Measurements from ENCODE around the gene MOG. TPM values are rescaled to one million over a fixed set of nuclear protein-coding genes. Genes with fewer than 3 reads are reported as not detected.

Gene MOG
- total RNA-seq, 1 experiment from 2014 or later = not detected

DNA sequence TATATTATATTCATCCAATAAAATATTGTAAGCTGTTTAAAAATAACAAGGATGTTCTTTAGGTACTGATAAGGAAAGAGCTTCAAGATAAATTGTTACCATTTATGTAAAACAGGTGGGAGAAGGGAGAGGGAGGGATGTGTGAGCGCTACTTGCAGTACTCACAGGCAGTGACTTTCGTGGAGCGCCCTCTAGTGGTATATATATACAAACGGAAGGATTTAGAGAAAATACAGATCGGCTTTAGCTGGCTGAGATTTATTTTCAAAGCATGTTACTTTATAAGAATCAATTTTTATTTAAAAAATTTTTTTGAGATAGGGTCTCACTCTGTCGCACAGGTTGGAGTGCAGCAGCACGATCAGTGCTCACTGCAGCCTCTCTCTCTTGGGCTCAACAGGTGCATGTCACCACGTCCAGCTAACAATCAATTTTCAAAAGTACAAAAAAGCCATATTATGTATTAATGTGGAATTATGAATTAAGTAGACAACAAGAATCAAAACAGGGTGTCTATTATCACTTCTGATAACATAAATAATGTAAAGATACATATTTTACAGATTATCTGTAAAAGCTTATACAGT is 3.3 kb upstream of the MOG start:
- Histone ChIP-seq H3K9me3 (ENCODE audit: insufficient read depth, low read depth) (no peaks in the 10 kb centered on the region), H3K79me2 (ENCODE audit: low read depth) (no peaks in the 10 kb centered on the region), H3K9me2 (ENCODE audit: insufficient read depth) (no peaks in the 10 kb centered on the region), H3K27me3 (ENCODE audit: insufficient read depth, low read depth) (no peaks in the 10 kb centered on the region), H3K27ac (no peak overlapping the region), H4K20me1 (ENCODE audit: insufficient read depth) (no peaks in the 10 kb centered on the region), H3K4me1 (replicated peaks; ENCODE audit: insufficient read depth) (peaks cover 3% of the 10 kb centered on the region; the same call in 1 of the 2 replicates), H3K4me3 (no peak overlapping the region), H2AFZ (no peak overlapping the region), H3F3A (ENCODE audit: insufficient read depth, low read depth) (peaks cover 4% of the 10 kb centered on the region; the same call in 1 of the 2 replicates), H3K4me2 (no peak overlapping the region), H3K36me3 (ENCODE audit: low read depth) (no peaks in the 10 kb centered on the region)
- no TSS peak for BruUV-seq (replicated peaks)
- CTCF ChIA-PET = interaction anchor here (0.5 to 3.3 kb wide), 19 partner anchors 9 to 643 kb away, joined by 3 to 39 read pairs (median 4); partner anchors contain the start of gene GABBR1
- TF ChIP-seq, protein P1, sequence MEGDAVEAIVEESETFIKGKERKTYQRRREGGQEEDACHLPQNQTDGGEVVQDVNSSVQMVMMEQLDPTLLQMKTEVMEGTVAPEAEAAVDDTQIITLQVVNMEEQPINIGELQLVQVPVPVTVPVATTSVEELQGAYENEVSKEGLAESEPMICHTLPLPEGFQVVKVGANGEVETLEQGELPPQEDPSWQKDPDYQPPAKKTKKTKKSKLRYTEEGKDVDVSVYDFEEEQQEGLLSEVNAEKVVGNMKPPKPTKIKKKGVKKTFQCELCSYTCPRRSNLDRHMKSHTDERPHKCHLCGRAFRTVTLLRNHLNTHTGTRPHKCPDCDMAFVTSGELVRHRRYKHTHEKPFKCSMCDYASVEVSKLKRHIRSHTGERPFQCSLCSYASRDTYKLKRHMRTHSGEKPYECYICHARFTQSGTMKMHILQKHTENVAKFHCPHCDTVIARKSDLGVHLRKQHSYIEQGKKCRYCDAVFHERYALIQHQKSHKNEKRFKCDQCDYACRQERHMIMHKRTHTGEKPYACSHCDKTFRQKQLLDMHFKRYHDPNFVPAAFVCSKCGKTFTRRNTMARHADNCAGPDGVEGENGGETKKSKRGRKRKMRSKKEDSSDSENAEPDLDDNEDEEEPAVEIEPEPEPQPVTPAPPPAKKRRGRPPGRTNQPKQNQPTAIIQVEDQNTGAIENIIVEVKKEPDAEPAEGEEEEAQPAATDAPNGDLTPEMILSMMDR (conservative IDR thresholded peaks at IDR 0.05) = peak; percentile 87
- no peak for TF ChIP-seq EZH2 (IDR thresholded peaks at IDR 0.05; ENCODE audit: low read depth)
- DNase-seq = peak in 1 of 2 experiments; percentile 46
- intact Hi-C loops (cut with micrococcal nuclease; ENCODE audit: unreplicated experiment) = no loop called here
- POLR2A ChIA-PET (ENCODE audit: unreplicated experiment) = interaction anchor here (0.7 kb wide), 1 partner anchor 1756 kb away, joined by 5 read pairs; no protein-coding TSS in a partner anchor

DNA sequence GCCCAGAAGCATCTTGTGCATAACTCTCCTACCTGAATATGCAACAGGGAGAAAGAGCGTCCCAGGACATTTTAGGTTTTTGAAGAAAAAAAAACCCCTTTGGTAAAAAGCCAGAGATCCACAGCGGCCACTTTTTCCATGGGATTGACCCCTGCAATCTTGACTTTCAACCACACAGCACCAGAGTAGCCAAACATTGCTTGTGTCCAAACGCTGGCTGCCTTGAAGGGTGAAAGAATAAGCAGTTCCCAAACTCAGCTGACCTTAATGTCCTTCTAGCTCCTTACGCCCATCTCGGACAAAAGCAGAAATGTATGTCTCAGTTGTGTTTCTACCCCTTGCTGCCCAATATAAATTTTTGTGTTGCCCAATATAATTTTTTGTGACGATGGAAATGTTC is 1.2 kb upstream of the MOG start:
- Histone ChIP-seq H3F3A (ENCODE audit: insufficient read depth, low read depth) (peaks cover under 1% of the 10 kb centered on the region; the same call in 1 of the 2 replicates), H4K20me1 (ENCODE audit: insufficient read depth) (no peaks in the 10 kb centered on the region), H3K4me3 (no peak overlapping the region), H3K4me2 (no peak overlapping the region), H3K27ac (no peak overlapping the region), H3K4me1 (replicated peaks; ENCODE audit: insufficient read depth) (no peaks in the 10 kb centered on the region), H3K36me3 (ENCODE audit: low read depth) (no peaks in the 10 kb centered on the region), H3K9me3 (ENCODE audit: insufficient read depth, low read depth) (no peaks in the 10 kb centered on the region), H3K79me2 (ENCODE audit: low read depth) (no peaks in the 10 kb centered on the region), H3K27me3 (ENCODE audit: insufficient read depth, low read depth) (no peaks in the 10 kb centered on the region), H2AFZ (no peak overlapping the region), H3K9me2 (ENCODE audit: insufficient read depth) (no peaks in the 10 kb centered on the region)
- TF ChIP-seq, protein P1 (conservative IDR thresholded peaks at IDR 0.05) = no peak
- no peak for TF ChIP-seq EZH2 (IDR thresholded peaks at IDR 0.05; ENCODE audit: low read depth)
- CTCF ChIA-PET = no interaction called here
- intact Hi-C loops (cut with micrococcal nuclease; ENCODE audit: unreplicated experiment) = no loop called here
- POLR2A ChIA-PET (ENCODE audit: unreplicated experiment) = no interaction called here
- no peak for DNase-seq
- no TSS peak for BruUV-seq (replicated peaks)

DNA sequence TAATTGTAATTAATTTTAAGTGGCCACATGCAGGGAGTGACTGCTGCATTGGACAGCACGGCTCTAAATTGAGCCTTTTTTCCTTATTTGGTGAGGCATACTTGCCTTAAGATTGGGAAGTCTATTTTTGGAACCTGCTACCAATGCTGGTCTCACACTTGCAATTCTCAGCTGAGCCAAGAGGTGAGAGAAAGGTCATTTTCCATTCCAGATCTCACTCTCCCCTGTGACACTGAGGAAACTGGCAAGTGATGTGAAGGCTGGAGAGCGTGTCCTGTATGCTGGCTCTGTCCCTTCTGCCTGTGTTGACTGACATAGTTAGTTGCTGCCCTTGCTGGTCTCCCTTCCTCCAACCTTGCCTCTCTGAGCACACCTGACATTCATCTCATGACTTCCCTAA is 735 bp upstream of the MOG start:
- Histone ChIP-seq H3K4me2 (no peak overlapping the region), H3K36me3 (ENCODE audit: low read depth) (no peaks in the 10 kb centered on the region), H3K4me3 (no peak overlapping the region), H3K27ac (no peak overlapping the region), H3F3A (ENCODE audit: insufficient read depth, low read depth) (no peaks in the 10 kb centered on the region), H3K9me3 (ENCODE audit: insufficient read depth, low read depth) (no peaks in the 10 kb centered on the region), H4K20me1 (ENCODE audit: insufficient read depth) (no peaks in the 10 kb centered on the region), H3K4me1 (replicated peaks; ENCODE audit: insufficient read depth) (no peaks in the 10 kb centered on the region), H2AFZ (no peak overlapping the region), H3K79me2 (ENCODE audit: low read depth) (no peaks in the 10 kb centered on the region), H3K27me3 (ENCODE audit: insufficient read depth, low read depth) (no peaks in the 10 kb centered on the region), H3K9me2 (ENCODE audit: insufficient read depth) (no peaks in the 10 kb centered on the region)
- no peak for TF ChIP-seq EZH2 (IDR thresholded peaks at IDR 0.05; ENCODE audit: low read depth)
- TF ChIP-seq, protein P1 (conservative IDR thresholded peaks at IDR 0.05) = no peak
- ChIA-PET CTCF (no interaction called here), POLR2A (ENCODE audit: unreplicated experiment) (no interaction called here)
- intact Hi-C loops (cut with micrococcal nuclease; ENCODE audit: unreplicated experiment) = no loop called here
- DNase-seq = no peak
- BruUV-seq (replicated peaks) = no TSS peak
